Measurements from ENCODE around the gene MLKL.

Gene MLKL
- long read RNA-seq, transcript MLKL-202 (11 exons, 2,523 nt), result major isoform, 6 of 18 reads
- long read RNA-seq, partial matches to known transcripts, result 0 of 18 reads
- long read RNA-seq, other reads (novel, unspliced or antisense), result 12 of 18 reads

DNA sequence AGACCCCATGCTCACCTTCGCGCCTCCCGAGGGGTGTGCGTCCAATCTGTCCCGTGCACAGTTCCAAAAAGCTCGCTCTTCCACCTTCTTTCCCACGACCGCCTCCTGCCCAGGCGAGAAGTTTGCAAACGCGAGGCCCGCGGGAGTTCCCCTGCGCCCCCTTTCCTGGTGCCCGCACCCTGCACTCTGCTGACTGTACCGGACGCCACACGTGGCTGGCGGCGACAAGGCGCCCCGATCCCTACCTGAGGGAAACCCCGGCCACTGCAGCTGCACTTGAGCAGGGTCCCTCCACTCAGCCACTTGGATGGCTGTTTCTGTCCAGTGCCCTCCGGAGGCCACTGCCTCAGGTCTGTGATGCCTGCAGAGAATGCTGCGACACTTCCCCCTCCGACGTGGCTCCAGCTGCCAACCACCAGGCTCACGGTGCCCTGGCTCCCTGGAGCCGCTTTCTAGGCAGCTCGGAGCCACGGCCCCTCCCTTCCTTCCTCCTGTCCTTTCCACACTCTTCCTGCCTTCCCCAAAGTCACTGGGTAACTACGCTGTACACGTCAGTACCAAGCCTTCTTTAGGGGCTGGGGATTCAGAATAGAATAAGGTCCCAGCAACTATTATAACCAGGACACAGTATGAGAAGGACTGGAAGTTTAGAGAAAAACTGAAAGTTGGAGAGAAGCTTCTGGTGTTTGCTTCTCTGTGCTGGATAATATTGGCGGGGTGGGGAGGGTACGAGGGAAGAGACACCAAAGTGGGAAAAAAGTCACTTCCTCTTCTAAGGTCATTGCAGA lies at the start of gene MLKL:
Gene MLKL (minus strand): TSS at position 425 of the 788 bp plus-strand sequence. CDS start 5,105 bp downstream, outside the sequence.
- DNase-seq (ENCODE audit: low read depth in 1 of 2, low spot score in 1 of 2), result peak; percentile 86 to 88

DNA sequence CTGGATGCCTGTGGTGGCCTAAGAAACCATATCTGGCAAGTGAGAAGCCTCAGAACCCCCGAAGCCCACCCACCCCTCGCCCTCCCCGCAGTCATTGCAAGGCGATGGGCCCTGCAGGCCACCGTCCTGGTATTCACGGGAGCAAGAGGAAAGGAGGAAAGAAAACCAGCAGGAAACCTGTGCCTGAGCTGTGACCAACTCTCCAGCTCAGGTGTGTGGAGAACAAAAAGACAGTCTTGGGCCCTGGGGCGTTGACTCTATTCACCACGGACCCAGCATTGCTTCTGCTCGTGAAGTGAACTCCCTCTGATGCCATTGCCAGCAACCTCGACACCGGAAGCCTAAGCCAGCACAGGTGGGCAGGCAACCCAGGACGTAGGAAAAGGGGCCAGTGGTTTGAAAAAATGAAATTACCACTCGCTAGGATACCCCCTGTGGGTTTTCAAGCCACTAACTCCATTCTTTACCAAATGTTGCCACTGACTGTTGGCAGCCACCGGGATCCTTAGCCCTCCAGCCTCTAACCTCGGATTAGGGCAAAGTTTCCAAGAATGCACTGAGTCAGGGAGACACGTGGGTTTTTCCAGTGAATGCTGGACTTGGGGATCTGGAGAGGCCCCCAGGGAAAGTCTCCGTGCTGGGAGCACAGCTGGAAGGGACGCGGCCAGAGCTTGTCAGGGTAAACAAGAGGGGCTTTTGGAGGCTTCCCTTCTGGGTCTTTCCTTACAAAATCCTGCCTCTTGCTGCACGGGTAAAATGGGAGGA lies 48.8 kb upstream of the MLKL start:
- Histone ChIP-seq H3K27ac (replicated peaks) (no peak overlapping the region), H3K4me3 (replicated peaks; ENCODE audit: insufficient read depth, low read length) (no peak overlapping the region), H3K27me3 (ENCODE audit: insufficient read depth, poor library complexity, severe bottlenecking) (no peaks in the 10 kb centered on the region)
- TF ChIP-seq, protein P1, sequence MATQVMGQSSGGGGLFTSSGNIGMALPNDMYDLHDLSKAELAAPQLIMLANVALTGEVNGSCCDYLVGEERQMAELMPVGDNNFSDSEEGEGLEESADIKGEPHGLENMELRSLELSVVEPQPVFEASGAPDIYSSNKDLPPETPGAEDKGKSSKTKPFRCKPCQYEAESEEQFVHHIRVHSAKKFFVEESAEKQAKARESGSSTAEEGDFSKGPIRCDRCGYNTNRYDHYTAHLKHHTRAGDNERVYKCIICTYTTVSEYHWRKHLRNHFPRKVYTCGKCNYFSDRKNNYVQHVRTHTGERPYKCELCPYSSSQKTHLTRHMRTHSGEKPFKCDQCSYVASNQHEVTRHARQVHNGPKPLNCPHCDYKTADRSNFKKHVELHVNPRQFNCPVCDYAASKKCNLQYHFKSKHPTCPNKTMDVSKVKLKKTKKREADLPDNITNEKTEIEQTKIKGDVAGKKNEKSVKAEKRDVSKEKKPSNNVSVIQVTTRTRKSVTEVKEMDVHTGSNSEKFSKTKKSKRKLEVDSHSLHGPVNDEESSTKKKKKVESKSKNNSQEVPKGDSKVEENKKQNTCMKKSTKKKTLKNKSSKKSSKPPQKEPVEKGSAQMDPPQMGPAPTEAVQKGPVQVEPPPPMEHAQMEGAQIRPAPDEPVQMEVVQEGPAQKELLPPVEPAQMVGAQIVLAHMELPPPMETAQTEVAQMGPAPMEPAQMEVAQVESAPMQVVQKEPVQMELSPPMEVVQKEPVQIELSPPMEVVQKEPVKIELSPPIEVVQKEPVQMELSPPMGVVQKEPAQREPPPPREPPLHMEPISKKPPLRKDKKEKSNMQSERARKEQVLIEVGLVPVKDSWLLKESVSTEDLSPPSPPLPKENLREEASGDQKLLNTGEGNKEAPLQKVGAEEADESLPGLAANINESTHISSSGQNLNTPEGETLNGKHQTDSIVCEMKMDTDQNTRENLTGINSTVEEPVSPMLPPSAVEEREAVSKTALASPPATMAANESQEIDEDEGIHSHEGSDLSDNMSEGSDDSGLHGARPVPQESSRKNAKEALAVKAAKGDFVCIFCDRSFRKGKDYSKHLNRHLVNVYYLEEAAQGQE (IDR thresholded peaks at IDR 0.05; ENCODE audit: insufficient replicate concordance, low read depth), result no peak
- no peak for TF ChIP-seq POLR2AphosphoS5 (IDR thresholded peaks at IDR 0.05; ENCODE audit: low read depth)
- TF ChIP-seq, protein P2, sequence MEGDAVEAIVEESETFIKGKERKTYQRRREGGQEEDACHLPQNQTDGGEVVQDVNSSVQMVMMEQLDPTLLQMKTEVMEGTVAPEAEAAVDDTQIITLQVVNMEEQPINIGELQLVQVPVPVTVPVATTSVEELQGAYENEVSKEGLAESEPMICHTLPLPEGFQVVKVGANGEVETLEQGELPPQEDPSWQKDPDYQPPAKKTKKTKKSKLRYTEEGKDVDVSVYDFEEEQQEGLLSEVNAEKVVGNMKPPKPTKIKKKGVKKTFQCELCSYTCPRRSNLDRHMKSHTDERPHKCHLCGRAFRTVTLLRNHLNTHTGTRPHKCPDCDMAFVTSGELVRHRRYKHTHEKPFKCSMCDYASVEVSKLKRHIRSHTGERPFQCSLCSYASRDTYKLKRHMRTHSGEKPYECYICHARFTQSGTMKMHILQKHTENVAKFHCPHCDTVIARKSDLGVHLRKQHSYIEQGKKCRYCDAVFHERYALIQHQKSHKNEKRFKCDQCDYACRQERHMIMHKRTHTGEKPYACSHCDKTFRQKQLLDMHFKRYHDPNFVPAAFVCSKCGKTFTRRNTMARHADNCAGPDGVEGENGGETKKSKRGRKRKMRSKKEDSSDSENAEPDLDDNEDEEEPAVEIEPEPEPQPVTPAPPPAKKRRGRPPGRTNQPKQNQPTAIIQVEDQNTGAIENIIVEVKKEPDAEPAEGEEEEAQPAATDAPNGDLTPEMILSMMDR (IDR thresholded peaks at IDR 0.05; ENCODE audit: insufficient read depth, low read length), result no peak
- no peak for TF ChIP-seq SPI1 (IDR thresholded peaks at IDR 0.05; ENCODE audit: borderline replicate concordance, low read depth)
- no peak for DNase-seq (ENCODE audit: low read depth in 1 of 2, low spot score in 1 of 2)

More for the DNA sequence above, at the start of gene MLKL:
- H3K27ac ChIP-seq (replicated peaks), result peak within 1 kb of the TSS; percentile 91
- no peaks in the 10 kb centered on the region for H3K27me3 ChIP-seq (ENCODE audit: insufficient read depth, poor library complexity, severe bottlenecking)
- TF ChIP-seq, protein P1 (IDR thresholded peaks at IDR 0.05; ENCODE audit: insufficient replicate concordance, low read depth), result peak; percentile 9
- TF ChIP-seq SPI1 (IDR thresholded peaks at IDR 0.05; ENCODE audit: borderline replicate concordance, low read depth), result peak; percentile 97
- peak; percentile 82 for TF ChIP-seq POLR2AphosphoS5 (IDR thresholded peaks at IDR 0.05; ENCODE audit: low read depth)
- TF ChIP-seq GABPA (IDR thresholded peaks at IDR 0.05; ENCODE audit: low read depth), result peak; percentile 66
- TF ChIP-seq, protein P2 (IDR thresholded peaks at IDR 0.05; ENCODE audit: insufficient read depth, low read length), result no peak
- H3K4me3 ChIP-seq (replicated peaks; ENCODE audit: insufficient read depth, low read length), result peak within 1 kb of the TSS; percentile 84

DNA sequence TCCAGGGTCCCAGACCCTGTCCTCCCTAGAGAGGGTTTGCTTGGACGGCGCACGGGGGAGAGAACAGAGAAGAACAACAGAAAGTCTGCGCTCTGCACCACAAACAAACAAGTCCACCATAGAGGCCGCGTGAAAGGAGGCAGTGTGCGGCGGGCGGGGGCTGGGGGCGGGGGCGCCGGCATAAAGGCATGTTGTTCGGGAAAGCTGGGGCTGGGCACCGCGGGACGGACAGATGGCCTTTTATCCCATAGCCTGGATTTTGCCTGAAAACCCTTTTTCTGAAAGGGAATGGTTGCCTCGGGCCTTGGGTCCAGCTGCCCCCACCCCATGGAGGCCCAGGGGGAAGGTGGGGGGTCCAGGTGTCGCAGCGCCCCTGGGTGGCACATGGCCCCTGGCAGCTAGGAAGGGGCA lies 48.0 kb upstream of the MLKL start:
- Histone ChIP-seq H3K4me3 (replicated peaks; ENCODE audit: insufficient read depth, low read length) (no peak overlapping the region), H3K27ac (replicated peaks) (no peak overlapping the region), H3K27me3 (ENCODE audit: insufficient read depth, poor library complexity, severe bottlenecking) (no peaks in the 10 kb centered on the region)
- DNase-seq (ENCODE audit: low read depth in 1 of 2, low spot score in 1 of 2), result no peak
- TF ChIP-seq, protein P2 (IDR thresholded peaks at IDR 0.05; ENCODE audit: insufficient read depth, low read length), result no peak
- TF ChIP-seq SPI1 (IDR thresholded peaks at IDR 0.05; ENCODE audit: borderline replicate concordance, low read depth) (no peak), GABPA (IDR thresholded peaks at IDR 0.05; ENCODE audit: low read depth) (no peak), POLR2AphosphoS5 (IDR thresholded peaks at IDR 0.05; ENCODE audit: low read depth) (no peak)
- TF ChIP-seq, protein P1 (IDR thresholded peaks at IDR 0.05; ENCODE audit: insufficient replicate concordance, low read depth), result no peak

Data from HL-60 (cell line).